MG63 (cell line): ENCODE data around the gene ECE2. TPM values are rescaled to one million over a fixed set of nuclear protein-coding genes. Genes with fewer than 3 reads are reported as not detected.
"Not testable (repeated sequence)": the region's sequence is repeated elsewhere in the genome, so short reads cannot be mapped to it uniquely, and the experiment has no call there.

Source experiments
- DNase-seq: peaks from one replicate; pipeline ENCODE4 v3.0.0-alpha.2; 2020
- H3K27me3 ChIP-seq: fragments of 250-450 bp; sonication (Bioruptor Pico); 2 replicates; pipeline ENCODE4 v1.5.1; 2020; ENCODE audit warnings: mild to moderate bottlenecking, moderate library complexity
- H3K36me3 ChIP-seq: fragments of 250-450 bp; sonication (Bioruptor Pico); 2 replicates; pipeline ENCODE4 v1.5.1; 2020; ENCODE audit warnings: mild to moderate bottlenecking, moderate library complexity
- H3K4me3 ChIP-seq: fragments of 250-450 bp; sonication (Bioruptor Pico); 2 replicates; pipeline ENCODE4 v1.5.1; 2020; ENCODE audit warnings: mild to moderate bottlenecking, moderate library complexity
- H3K9me3 ChIP-seq: fragments of 250-450 bp; sonication (Bioruptor Pico); 2 replicates; pipeline ENCODE4 v1.5.1; 2020; ENCODE audit warnings: mild to moderate bottlenecking, moderate library complexity
- total RNA-seq: library from RNA; depleted of rRNA; stranded (reverse); fragments of >200 nt; shearing (Covaris generic); gene quantifications from 2 replicates; pipeline ENCODE4 v1.2.3, GENCODE V29; 2014; ENCODE audit warnings: low replicate concordance; rRNA removed

The ECE2 gene
- total RNA-seq, 1 experiment from 2014 or later, result not detected

DNA sequence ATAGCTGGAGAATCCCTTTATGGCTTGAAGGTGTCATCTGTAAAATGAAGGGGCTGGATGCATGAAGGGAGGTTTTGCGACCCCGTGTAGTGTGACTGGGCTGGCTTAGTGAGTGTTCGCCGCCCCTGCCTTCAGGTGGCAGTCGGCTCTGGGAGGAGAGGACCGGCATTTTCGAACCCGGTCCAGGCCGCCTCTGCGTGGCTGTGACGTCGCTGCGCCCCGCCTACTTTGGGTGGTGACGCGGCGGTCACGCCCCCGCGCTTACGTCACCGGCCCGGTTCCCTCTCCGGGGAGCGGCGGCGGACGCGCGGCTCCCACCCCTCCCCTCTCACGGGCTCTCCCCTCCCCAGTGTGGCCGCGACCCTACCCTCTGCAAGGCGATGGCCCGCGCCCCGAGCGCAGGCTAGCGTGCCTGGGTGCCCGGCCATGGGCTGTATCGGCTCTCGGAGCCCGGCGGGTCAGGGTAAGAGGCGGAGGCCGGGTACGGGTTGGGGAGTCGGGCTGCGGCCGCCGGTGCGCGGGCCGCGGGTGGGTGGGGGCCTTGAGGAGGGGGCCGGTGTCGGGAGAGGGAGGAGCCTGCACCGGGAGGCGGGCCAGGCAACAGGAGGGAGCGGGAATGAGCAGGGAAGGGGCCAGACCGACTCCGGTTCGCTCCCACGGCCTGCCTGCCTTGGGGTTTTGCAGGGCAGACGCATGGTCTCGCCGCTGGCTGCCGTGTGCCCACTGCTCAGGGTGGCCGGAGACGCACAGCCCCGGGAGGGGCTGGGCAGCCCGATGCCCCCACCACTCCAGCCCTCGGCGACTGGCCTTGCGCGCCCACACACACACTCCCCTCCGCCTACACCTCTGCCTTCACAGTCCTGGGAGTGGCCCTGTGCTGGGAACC lies 60.1 kb downstream of the ECE2 start:
- Histone ChIP-seq H3K4me3 (peak overlapping the region; percentile 52), H3K9me3 (no peaks in the 10 kb centered on the region), H3K27me3 (no peaks in the 10 kb centered on the region), H3K36me3 (peaks cover 60% of the 10 kb centered on the region)
- peak; percentile 72 for DNase-seq

DNA sequence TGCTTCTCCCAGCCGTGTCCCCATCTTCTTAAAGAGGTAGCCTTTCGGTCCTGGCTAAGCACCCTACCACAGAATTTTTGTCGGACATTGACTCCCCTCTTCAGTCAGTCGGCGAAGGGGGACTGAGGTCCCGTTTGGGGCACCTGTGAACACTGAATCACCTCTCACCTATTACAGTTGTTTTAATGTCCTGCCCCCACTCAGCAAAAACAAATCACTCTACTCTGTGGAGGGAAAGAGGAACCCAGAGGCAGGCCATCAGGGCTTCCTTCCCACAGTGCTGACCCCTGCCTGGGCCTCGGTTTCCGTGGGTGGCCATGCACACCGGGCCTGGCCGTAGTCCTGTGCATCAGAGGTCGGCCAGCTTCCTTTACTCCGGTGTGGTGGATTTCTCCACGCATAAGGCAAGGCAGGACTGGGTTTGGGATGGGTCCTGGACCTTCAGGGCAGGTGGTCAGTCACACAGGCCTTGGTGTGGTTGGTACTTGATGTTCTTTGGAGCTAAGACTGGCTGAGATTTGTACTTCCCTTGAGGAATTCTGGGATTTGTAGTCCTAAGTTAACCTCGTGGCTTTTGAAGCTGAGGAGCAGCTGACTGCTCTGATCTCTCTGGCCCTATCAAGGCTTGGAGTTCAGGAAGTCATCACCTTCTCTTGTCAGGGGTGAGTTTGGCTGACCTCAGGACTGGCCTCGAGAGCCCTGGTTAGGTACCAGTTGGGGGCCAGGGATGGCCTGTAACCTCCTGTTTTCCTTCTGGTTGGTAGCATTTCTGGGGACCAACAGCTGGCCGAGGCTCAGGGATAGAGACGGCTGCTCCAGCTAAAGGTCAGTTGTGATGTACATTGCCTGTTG lies 61.0 kb downstream of the ECE2 start:
- no peaks in the 10 kb centered on the region for H3K27me3 ChIP-seq
- no peaks in the 10 kb centered on the region for H3K9me3 ChIP-seq
- peak overlapping the region; percentile 52 for H3K4me3 ChIP-seq
- DNase-seq, result no peak
- peaks cover 51% of the 10 kb centered on the region for H3K36me3 ChIP-seq

DNA sequence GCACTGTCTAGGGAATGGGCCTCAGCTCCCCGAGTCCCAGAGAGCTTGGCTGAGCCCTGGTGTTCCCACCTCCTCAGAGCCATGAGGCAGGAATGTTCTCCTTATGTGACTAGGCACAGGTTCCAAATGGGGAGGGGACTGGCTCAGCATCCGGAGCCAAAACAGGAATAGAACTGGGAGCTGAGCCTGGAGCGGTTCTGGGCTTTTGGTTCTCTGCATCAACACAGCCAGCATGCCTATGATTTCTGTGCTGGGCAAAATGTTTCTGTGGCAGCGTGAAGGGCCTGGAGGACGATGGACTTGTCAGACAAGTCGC lies 61.5 kb downstream of the ECE2 start, which contains the start of gene FAM131A:
FAM131A (plus strand) TSS at position 202 of the 316 bp plus-strand sequence; CDS start at position 233, 31 bp downstream.
- no peak for DNase-seq
- H3K4me3 ChIP-seq, result peak within 1 kb of the TSS; percentile 52
- H3K27me3 ChIP-seq, result no peaks in the 10 kb centered on the region
- H3K9me3 ChIP-seq, result no peaks in the 10 kb centered on the region
- peaks cover 50% of the 10 kb centered on the region for H3K36me3 ChIP-seq

DNA sequence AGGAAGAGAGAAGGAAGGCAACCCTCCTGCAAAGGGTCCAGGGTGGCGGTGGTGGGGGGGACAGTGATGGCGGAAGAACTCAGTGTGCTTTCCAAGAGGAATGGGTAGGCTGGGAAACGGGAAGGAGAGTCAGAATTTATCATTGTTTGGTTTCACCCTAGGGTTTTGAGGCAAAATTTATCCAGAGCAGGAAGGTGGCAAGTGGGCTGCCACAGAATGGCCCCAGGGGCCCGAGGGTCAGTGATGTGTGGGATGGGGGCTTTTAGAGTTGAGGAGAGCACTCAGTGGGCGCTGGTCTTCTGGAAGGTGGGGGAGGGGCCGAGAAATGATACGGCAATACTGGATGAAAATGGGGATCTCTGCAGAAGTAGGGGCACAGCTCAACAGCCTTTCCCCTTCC lies 62.2 kb downstream of the ECE2 start:
- no peaks in the 10 kb centered on the region for H3K27me3 ChIP-seq
- no peaks in the 10 kb centered on the region for H3K9me3 ChIP-seq
- no peak for DNase-seq
- peaks cover 48% of the 10 kb centered on the region for H3K36me3 ChIP-seq
- no peak overlapping the region for H3K4me3 ChIP-seq

DNA sequence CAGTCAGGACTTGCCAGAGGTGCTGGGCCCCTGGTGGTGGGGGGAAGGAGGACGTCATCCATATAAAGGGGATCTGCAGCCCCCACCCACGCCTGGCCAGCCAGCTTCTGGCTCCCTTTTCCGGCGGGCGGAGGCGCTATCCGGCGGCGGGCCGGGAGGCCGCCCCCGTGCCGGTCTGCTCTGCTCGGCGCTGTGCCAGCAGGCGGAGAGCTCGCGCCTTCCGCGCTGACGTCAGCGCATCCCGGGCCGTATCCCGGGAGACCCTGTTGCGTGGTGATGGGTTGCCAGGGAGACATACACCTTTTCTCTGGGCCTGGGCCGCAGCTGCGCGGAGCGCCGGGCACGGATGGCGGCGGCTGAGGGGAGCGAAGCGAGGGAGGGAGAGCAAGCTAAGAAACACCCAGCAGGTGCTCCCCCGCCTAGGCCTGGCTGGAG lies 62.7 kb downstream of the ECE2 start:
- peaks cover 42% of the 10 kb centered on the region for H3K36me3 ChIP-seq
- no peak for DNase-seq
- H3K9me3 ChIP-seq, result no peaks in the 10 kb centered on the region
- H3K4me3 ChIP-seq, result no peak overlapping the region
- H3K27me3 ChIP-seq, result no peaks in the 10 kb centered on the region

DNA sequence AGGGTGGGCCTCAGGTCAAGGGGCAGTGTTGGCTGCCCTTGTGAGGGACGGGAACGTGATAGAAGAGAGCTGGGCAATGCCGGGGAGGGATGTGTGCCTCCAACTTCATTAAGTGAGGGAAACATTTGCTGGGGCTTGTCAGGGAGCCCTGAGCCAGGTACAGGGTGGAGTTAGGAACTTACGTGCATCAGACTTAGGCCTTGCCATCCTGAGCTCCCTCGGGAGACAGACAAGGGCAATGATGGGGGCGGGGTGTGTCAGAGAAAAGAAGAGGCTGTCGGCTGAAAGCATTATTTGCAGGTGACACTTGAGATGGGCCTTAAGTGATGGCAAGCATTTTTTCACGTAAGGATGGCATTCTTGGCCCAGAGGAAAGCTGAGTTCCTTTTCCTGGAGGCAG lies 63.2 kb downstream of the ECE2 start:
- peaks cover 37% of the 10 kb centered on the region for H3K36me3 ChIP-seq
- H3K27me3 ChIP-seq, result no peaks in the 10 kb centered on the region
- H3K9me3 ChIP-seq, result no peaks in the 10 kb centered on the region
- H3K4me3 ChIP-seq, result no peak overlapping the region
- DNase-seq, result no peak

DNA sequence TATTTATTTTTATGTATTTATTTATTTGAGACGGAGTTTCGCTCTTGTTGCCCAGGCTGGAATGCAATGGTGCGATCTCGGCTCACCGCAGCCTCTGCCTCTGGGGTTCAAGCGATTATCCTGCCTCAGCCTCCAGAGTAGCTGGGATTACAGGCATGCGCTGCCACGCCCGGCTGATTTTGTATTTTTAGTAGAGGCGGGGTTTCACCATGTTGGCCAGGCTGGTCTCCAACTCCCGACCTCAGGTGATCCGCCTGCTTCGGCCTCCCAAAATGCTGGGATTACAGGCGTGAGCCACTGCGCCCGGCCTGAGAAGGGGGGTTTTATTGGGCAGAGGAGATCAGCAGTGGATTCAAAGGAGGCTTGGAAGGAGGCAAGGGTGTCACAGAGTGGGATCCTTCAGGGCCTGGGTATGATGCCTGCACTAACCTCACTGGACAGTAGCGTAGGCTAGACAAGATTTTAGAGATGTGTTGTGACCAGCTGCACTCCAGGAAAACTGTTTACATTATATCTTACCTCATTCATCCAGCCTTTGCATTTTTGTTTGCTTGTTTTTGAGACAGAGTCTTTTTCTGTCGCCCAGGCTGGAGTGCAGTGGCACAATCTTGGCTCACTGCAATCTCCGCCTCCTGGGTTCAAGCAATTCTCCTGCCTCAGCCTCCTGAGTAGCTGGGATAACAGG lies 63.8 kb downstream of the ECE2 start:
- DNase-seq, H3K9me3 ChIP-seq, H3K4me3 ChIP-seq, H3K27me3 ChIP-seq: not testable (repeated sequence)
- peaks cover 31% of the 10 kb centered on the region for H3K36me3 ChIP-seq

DNA sequence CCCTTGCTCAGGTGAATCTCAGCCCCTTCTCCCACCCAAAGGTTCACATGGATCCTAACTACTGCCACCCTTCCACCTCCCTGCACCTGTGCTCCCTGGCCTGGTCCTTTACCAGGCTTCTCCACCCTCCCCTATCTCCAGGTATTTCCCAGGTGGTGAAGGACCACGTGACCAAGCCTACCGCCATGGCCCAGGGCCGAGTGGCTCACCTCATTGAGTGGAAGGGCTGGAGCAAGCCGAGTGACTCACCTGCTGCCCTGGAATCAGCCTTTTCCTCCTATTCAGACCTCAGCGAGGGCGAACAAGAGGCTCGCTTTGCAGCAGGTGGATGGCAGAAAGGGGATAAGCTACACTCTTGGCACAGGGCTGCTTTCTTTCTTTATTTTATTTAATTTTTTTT lies 66.1 kb downstream of the ECE2 start:
- Histone ChIP-seq H3K36me3 (peaks cover 20% of the 10 kb centered on the region), H3K27me3 (no peaks in the 10 kb centered on the region), H3K9me3 (no peaks in the 10 kb centered on the region), H3K4me3 (no peak overlapping the region)
- DNase-seq, result no peak

Other genes starting within 250 kb of the ECE2 start
- not detected in 2 replicates for gene HTR3D, start 244.3 kb upstream of the ECE2 start, total RNA-seq
- not detected in 2 replicates for gene HTR3C, start 223.0 kb upstream of the ECE2 start, total RNA-seq
- gene HTR3E, start 179.0 kb upstream of the ECE2 start, total RNA-seq, result not detected in 2 replicates
- gene EIF2B5, start 140.7 kb upstream of the ECE2 start, total RNA-seq, result 41.7 and 50.5 TPM in 2 replicates
- gene DVL3, start 120.6 kb upstream of the ECE2 start, total RNA-seq, result 20.8 and 42.6 TPM in 2 replicates
- 688 and 946 TPM in 2 replicates for gene AP2M1, start 101.2 kb upstream of the ECE2 start, total RNA-seq
- gene ABCF3, start 89.8 kb upstream of the ECE2 start, total RNA-seq, result 65.3 and 79.4 TPM in 2 replicates
- not detected in 2 replicates for gene VWA5B2, start 46.4 kb upstream of the ECE2 start, total RNA-seq
- gene ALG3, start 27.1 kb upstream of the ECE2 start, total RNA-seq, result 57.2 and 59.0 TPM in 2 replicates
- 5.2 and 16.0 TPM in 2 replicates for gene EEF1AKMT4, start 26.4 kb upstream of the ECE2 start, total RNA-seq
- gene CAMK2N2, start 14.5 kb upstream of the ECE2 start, total RNA-seq, result not detected in 2 replicates
- gene PSMD2, start 23.2 kb downstream of the ECE2 start, total RNA-seq, result 1,179 and 1,305 TPM in 2 replicates
- gene EIF4G1, start 38.6 kb downstream of the ECE2 start, total RNA-seq, result 378 and 439 TPM in 2 replicates
- gene FAM131A, start 61.6 kb downstream of the ECE2 start, total RNA-seq, result 4.8 and 8.8 TPM in 2 replicates
- gene CLCN2, start 85.6 kb downstream of the ECE2 start, total RNA-seq, result 2.6 and 2.9 TPM in 2 replicates
- 138 and 139 TPM in 2 replicates for gene POLR2H, start 85.7 kb downstream of the ECE2 start, total RNA-seq
- not detected in 2 replicates for gene THPO, start 102.2 kb downstream of the ECE2 start, total RNA-seq
- gene CHRD, start 104.0 kb downstream of the ECE2 start, total RNA-seq, result 0.03 TPM in 1 of 2 replicates, not detected in the other